Central memory CD4-positive, alpha-beta T cell (primary cell): Measurements from ENCODE around the gene L3MBTL2.
"Not testable (repeated sequence)": the region's sequence is repeated elsewhere in the genome, so short reads cannot be mapped to it uniquely, and the experiment has no call there.

ENCODE experiments used
- DNase-seq: peaks from one replicate; pipeline ENCODE4 v3.0.0; 2022
- total RNA-seq, 3 experiments: gene quantifications; one replicate each; lab custom pipeline; 2026; lab: John Stamatoyannopoulos, UW

The L3MBTL2 gene
- total RNA-seq, result 56.5 to 113 (median 70.6) reads per million in 3 experiments

GRCh38 chr22:41204992-41205900 lies at the start of gene L3MBTL2:
Gene L3MBTL2 (plus strand): TSS chr22:41205312. CDS start chr22:41205363, 51 bp downstream.
- peak; percentile 97 for DNase-seq

GRCh38 chr22:41157083-41157482 lies 48.0 kb upstream of the L3MBTL2 start:
- DNase-seq, result no peak

GRCh38 chr22:41169157-41169556 lies 36.0 kb upstream of the L3MBTL2 start:
- no peak for DNase-seq

GRCh38 chr22:41171996-41172395 lies 33.1 kb upstream of the L3MBTL2 start:
- DNase-seq, result no peak

- no peak for DNase-seq
These were observed 29.6 kb upstream of the L3MBTL2 start for GRCh38 chr22:41175546-41175945.

GRCh38 chr22:41177040-41177621 lies 28.0 kb upstream of the L3MBTL2 start:
- no peak for DNase-seq

GRCh38 chr22:41177622-41178424 lies 27.3 kb upstream of the L3MBTL2 start:
- no peak for DNase-seq

GRCh38 chr22:41178425-41178975 lies 26.6 kb upstream of the L3MBTL2 start:
- DNase-seq, result no peak

GRCh38 chr22:41180362-41180761 lies 24.8 kb upstream of the L3MBTL2 start:
- DNase-seq, result not testable (repeated sequence)

- DNase-seq, result no peak
These were observed 24.2 kb upstream of the L3MBTL2 start for GRCh38 chr22:41180926-41181325.

GRCh38 chr22:41181349-41182241 lies 23.5 kb upstream of the L3MBTL2 start:
- no peak for DNase-seq

GRCh38 chr22:41184679-41185078 lies 20.4 kb upstream of the L3MBTL2 start:
- no peak for DNase-seq

GRCh38 chr22:41191467-41191866 lies 13.6 kb upstream of the L3MBTL2 start:
- no peak for DNase-seq

- DNase-seq, result no peak
These were observed 11.3 kb upstream of the L3MBTL2 start for GRCh38 chr22:41193829-41194228.

GRCh38 chr22:41197038-41197972 lies 7.8 kb upstream of the L3MBTL2 start:
- peak; percentile 67 for DNase-seq

- peak; percentile 19 for DNase-seq
These were observed 7.0 kb upstream of the L3MBTL2 start for GRCh38 chr22:41198027-41198580.

- DNase-seq, result no peak
These were observed 4.0 kb upstream of the L3MBTL2 start for GRCh38 chr22:41201141-41201540.

- DNase-seq, result no peak
These were observed 2.0 kb upstream of the L3MBTL2 start for GRCh38 chr22:41203118-41203517.

GRCh38 chr22:41204066-41204465 lies 1.0 kb upstream of the L3MBTL2 start:
- DNase-seq, result no peak

GRCh38 chr22:41206719-41207118 lies 1.6 kb downstream of the L3MBTL2 start:
- no peak for DNase-seq
